GM19043 (cell line): ENCODE measurements around the gene FAM187B.
"Not testable (repeated sequence)": the region's sequence is repeated elsewhere in the genome, so short reads cannot be mapped to it uniquely, and the experiment has no call there.

ENCODE experiments used
- ATAC-seq: cut with Tn5 transposase; IDR thresholded peaks from one replicate; pipeline ENCODE4 v1.9.1; 2021; ENCODE audit warnings: low read depth; ENCODE audit not compliant: unreplicated experiment

FAM187B gene

GRCh38 chr19:35236638-35237400, 8.3 kb upstream of the FAM187B start:
- ATAC-seq: no peak

DNA sequence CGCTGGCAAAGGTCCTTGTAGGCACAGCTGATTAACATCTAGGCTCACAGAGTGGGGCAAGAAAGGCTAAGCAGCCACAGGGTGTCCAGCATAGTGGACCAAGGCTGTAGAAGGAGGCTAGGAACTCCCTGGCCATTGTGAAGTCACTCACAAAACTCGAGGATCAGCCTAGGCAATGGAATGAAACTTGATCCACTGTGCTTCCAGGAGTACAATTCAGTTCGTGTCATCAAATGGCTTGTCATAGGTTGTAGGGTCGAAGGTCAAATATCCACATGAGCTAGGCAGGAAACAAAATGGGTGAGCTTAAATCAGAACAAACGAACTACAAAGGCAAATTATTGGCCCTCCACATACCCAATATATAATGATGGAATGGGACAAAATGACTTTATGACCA, 4.4 kb upstream of the FAM187B start:
- ATAC-seq: no peak

DNA sequence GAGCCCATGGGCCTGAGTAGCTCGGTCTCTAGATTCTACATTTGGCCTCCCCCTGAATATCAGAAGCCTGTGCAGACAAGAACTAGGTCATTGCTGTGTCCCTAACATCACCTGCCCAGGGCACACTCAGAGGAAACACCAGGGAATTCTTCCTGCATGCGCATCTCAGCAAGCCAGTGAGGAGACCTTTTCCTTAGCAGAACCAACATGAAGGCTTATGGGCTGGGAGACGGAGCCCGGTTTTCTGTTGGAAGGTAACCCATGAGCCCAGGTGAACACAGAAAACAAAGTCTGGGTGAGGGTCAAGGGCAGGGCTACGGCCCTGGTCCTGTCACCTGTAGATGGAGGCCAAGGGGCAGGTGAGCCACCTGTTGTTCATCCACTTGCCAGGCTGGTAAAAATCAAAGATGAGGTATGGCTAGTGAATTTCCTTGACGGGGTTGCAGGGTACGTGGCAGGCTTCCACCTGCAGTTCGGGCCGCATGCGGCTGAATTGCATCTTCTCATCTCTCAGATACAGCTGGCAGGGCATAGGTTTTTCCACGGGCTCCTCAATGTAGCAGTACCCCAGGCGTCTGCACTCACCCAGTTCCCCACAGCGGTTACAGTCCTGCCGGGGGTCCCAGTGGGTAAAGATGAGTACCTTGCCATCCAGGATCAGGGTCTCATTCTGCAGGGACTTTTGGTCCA, 3.6 kb upstream of the FAM187B start:
- no peak for ATAC-seq

- no peak for ATAC-seq
Observed at GRCh38 chr19:35229601-35230000, 1.1 kb upstream of the FAM187B start.

DNA sequence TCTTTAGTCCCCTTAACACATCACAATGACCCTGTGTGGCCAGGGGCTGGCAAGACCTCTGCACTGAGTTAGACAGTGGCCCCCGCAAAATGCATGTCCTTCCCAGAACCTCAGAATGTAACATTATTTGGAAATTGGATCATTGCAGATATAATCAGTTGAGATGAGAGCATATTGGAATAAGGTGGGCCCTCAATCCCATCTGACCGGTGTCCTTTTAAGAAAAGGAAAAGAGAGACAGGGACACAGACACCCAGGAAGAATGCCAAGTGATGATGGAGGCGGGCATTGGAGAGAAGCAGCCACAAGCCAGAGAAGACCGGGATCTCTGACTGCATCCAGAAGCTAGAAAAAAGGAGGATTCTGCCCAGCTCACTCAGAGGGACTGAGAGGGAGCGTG, 1.8 kb downstream of the FAM187B start:
- no peak for ATAC-seq

DNA sequence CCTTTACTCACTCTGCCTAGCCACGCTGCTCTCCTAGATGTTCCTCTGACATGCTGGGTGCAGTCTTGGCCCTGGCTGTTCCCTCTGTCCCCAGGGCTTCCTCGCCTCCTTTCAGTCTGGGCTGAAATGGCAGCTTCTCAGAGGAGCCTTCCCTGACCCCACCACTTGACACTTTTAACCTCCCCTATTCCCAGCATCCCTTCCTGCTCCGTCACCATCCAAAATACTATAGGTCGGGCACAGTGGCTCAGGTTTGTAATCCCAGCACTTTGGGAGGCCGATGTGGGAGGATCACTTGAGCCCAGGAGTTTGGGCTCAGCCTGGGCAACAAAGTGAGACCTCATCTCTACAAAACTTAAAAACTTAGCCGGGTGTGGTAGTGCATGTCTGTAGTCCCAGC, 2.6 kb downstream of the FAM187B start:
- no peak for ATAC-seq

- no peak for ATAC-seq
Observed at GRCh38 chr19:35224681-35225571, 3.6 kb downstream of the FAM187B start.

DNA sequence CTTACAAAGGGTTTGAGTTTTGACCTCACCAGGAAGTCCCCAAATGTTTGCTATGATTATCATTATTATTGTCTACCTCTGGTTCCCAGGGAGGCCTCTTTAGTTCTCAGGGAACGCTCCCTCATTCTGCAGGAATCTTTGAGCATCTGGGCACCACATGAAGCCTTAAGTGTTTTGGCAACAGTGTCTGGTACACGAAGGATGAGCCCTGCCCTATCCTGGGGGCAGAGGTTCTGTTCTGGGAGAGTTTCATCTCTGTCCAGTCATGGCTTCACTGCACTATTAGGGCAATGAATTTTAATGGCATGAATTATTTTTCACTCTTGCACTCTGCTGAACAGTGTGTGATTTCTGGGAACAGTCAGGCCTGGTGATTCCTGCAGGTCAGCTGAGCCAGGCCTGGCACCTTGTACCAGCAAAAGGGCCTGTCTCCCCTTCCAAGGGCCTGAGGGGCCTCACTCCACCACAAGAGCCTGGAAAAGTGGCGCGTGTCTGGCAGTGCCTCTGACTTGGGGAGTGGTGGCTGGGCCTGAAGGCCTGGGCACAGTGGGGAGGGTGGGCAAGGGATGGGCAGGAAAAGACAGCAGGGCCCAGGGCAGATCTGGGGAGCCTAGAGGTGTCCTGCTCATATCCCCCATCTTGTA, 4.6 kb downstream of the FAM187B start:
- ATAC-seq: no peak

DNA sequence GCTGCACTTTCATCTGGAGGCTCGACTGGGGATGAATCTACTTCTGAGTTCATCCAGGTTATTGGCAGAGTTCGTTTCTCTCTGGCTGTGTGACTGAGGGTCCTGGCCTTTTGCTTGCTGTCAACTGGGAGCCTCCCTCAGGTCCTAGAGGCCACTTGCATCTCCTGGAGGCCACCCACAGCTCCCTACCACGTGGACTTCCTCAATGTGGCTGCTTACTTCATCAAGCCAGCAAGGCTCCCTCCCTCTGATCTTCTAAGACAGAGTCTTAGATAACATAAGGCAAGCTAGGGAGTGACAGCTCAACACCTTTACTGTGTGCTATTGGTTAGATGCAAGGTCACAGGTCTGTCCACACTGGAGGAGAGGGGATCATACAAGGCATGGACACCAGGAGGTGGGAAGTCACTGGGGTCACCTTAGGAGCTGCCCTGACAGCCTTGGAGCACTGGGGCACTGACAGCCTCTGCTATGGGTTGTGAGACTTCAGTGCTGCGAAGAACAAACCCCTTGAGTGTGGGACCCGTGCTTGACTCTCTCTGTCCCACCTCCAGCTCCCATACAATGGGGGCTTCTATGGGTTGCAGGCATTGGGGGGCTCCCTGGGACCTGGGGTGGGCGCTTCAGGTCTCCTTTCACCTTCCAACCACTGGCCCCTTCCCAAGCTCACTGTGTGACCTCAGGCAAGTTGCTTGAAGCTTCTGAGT, 5.3 kb downstream of the FAM187B start:
- ATAC-seq: no peak

GRCh38 chr19:35222373-35223015, 6.0 kb downstream of the FAM187B start:
- ATAC-seq: no peak

GRCh38 chr19:35220973-35221590, 7.5 kb downstream of the FAM187B start:
- ATAC-seq: not testable (repeated sequence)

DNA sequence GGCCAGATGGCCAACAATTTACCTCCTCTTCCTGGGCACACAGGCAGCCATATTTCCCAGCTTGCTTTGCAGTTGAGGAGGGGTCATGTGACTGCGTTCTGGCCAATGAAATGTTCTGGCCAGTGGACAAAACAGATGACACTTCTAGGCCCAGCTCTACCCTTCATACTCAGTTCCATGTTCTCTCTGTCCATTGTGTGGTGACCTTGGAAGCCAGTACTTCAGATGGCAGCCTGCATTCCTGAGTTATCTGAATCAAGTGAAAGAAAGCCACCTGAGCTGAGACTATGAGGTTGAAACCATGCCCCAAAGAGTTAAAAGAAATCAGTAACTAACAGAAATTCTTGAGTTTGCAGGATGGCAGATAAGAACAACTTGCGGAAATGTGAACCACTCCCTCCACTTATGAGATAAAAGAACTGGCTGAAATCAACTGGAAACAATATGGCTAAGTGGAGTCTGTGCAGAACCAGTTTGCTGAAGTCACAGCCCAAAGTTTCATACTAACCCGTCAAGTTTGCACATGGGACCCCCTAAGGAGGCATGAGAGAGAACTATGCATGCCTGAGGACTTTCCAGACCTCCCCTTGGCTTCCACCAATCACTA, 8.1 kb downstream of the FAM187B start:
- ATAC-seq: no peak

GRCh38 chr19:35219008-35219407, 9.5 kb downstream of the FAM187B start:
- no peak for ATAC-seq

DNA sequence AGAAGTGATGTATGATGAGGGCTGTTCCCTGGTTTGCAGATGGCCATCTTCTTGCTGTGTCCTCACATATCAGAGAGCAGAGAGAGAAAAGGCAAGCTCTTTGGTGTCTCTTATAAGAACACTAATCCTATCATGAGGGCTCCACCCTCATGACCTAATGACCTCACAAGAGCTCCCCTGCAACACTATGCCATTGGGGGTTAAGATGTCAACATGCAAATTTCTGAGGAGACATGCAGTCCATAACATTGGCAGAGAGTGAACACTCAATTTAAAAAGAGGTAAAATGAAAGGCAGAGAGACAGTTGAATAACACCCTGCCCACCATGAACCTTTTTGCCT, 10.9 kb downstream of the FAM187B start:
- ATAC-seq: no peak

DNA sequence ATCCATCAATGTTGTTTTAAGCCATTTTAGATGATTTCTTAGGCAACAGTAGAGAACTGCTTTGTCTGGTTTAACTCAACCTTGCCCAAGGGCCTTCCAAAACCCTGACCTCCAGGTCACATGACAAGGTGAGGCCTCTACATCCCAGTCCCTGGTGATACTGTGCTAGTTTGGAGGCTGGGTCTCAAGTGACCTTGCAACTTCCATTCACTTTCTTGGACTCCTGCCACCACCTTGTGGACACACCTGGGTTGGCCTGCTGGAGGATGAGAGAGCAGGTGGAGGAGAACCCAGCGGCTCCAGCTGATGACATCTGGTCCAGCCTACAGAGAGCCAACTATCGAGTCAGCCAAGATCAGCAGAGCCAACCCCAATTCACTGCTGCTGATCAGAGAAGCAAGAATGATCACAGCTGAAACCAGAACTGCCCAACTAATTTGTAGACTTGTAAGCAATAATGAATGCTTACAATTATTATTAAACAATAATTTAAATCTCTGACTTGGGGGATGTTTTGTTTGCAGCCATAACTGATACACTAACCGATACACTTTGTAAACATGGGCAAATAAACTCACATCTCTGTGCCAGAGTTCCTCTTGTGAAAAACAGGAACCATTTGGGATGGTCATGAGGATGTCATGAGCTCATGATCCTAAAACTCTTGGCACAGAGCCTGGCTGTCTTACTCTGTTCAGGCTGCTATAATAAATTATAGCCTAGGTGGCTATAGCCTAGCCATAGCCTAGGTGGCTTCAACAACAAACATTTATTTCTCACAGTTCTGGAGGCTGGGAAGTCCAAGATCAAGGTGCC, 11.5 kb downstream of the FAM187B start:
- ATAC-seq: no peak

DNA sequence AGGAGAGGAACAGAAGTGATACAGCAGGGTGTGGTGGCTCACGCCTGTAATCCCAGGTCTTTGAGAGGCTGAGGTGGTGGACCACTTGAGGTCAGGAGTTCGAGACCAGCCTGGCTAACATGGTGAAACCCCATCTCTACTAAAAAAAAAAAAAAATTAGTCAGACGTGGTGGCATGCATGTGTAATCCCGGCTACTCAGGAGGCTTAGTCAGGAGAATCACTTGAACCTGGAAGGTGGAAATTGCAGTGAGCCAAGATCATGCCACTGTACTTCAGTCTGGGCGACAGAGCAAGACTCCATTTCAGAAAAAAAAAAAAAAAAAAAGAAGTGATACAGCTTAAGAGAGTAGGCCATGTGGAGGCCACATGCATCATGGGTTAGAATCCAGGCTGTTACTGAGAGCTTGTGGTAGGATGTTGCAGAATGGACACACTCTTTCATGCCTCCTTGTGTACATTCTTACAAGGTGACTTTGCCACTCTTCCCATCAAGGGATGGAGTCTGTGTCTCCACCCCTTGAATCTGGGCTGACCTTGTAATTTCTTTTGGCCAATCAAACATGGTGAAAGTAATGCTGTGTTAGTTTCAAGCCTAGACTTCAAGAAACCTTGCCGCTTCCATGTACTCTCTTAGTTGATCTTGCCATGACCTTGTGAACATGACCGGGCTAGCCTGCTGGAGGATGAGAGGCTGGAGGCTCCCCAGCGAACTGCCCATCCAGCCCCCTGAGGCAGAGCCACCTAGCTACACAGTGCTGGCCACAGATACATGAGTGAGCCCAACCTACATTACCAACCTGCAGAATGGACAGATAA, 12.3 kb downstream of the FAM187B start:
- no peak for ATAC-seq

DNA sequence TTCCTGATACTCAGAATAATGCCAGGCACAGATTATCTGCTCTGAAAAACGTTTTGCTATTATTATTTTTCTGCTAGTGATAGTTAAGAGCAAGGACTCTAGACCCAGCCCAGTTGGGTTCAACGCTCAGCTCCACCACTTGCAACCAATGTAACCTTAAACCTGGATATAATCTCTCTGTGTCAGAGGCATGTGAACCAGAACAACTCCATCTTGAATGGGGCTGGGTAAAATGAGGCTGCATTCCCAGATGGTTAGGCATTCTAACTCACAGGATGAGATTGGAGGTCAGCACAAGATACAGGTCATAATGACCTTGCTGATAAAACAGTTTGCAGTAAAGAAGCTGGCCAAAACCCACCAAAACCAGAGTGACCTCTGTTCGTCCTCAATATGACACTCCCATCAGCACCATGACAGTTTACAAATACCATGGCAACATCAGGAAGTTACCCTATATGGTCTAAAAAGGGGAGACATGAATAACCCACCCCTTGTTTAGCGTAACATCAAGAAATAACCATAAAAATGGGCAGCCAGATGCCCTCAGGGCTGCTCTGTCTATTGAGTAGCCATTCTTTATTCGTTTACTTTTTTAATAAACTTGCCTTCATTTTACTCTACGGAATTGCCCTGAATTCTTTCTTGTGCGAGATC, 13.6 kb downstream of the FAM187B start:
- ATAC-seq: no peak
